ENCODE results near the gene PFN3.

DNA sequence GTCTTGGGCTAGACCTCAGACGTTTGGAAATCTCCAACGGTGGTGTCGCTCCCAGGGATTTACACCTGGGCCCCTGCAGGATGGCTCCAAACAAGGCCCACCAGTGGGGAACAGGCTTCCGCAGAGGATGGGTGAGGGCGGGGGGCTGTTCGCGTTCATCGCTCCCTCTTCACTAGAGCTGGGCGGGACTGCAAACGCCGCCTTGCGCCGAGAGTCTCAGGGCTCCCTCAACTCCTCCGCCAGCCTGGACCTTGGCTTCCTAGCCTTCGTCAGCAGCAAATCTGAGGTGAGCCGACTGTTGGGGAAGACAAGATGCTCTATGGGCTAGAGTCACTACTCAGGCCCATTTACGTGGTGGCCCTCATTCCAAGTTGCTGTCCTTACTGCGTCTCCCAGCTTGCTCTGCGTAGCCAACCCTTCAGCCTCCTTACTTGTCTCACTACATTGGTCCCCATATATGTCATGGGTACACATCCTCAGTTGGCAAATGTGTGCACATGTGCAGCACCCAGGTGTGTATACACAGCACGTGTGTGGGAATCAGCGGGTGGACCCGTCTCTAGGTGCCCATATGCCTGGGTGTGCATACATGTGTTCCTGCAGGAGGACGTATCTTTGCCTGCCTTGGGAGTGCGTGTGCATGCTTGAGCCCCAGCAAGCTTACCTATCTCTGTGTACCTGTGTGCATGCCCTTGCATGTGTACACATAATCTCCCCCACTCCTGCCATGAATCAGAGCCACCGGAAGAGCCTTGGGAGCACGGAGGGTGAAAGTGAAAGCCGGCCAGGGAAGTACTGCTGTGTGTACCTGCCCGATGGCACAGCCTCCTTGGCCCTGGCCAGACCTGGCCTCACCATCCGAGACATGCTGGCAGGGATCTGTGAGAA is 32.2 kb downstream of the PFN3 start:
- TF ChIP-seq, protein P1, sequence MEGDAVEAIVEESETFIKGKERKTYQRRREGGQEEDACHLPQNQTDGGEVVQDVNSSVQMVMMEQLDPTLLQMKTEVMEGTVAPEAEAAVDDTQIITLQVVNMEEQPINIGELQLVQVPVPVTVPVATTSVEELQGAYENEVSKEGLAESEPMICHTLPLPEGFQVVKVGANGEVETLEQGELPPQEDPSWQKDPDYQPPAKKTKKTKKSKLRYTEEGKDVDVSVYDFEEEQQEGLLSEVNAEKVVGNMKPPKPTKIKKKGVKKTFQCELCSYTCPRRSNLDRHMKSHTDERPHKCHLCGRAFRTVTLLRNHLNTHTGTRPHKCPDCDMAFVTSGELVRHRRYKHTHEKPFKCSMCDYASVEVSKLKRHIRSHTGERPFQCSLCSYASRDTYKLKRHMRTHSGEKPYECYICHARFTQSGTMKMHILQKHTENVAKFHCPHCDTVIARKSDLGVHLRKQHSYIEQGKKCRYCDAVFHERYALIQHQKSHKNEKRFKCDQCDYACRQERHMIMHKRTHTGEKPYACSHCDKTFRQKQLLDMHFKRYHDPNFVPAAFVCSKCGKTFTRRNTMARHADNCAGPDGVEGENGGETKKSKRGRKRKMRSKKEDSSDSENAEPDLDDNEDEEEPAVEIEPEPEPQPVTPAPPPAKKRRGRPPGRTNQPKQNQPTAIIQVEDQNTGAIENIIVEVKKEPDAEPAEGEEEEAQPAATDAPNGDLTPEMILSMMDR (IDR thresholded peaks at IDR 0.05) = no peak
- no peak for TF ChIP-seq POLR2A (IDR thresholded peaks at IDR 0.05)

Measured in adrenal gland (tissue), 5 donors.